GM12878 (cell line): ENCODE results near the gene S1PR1. TPM values are rescaled to one million over a fixed set of nuclear protein-coding genes. Genes with fewer than 3 reads are reported as not detected.

Experiments used
- ATAC-seq: fragments of 200-7000 bp; cut with Tn5 transposase; 3 replicates; pipeline ENCODE4 v1.9.1; 2020; ENCODE audit warnings: mild to moderate bottlenecking, moderate library complexity
- BruUV-seq: library from RNA; stranded (reverse); fragments of 400-500 nt; replicated peaks from 2 replicates; lab custom pipeline; 2021; lab: Mats Ljungman, UMichigan
- CTCF ChIA-PET: fragments of 300-600 bp; sonication (Branson Sonifier 250); formaldehyde crosslinking; extraction: SDS; loops from one replicate; lab custom pipeline; 2021; ENCODE audit warnings: inconsistent platforms; lab: Yijun Ruan, JAX
- POLR2A ChIA-PET: fragments of 350-600 bp; formaldehyde crosslinking; extraction: SDS; loops from one replicate; lab custom pipeline; 2021; ENCODE audit warnings: inconsistent platforms; lab: Charles Lee
- RAD21 ChIA-PET: fragments of 300-600 bp; sonication (Branson Sonifier 250); formaldehyde crosslinking; loops from one replicate; lab custom pipeline; 2023; ENCODE audit warnings: antibody characterized with exemption; ENCODE audit not compliant: unreplicated experiment; lab: Charles Lee
- SMC1A ChIA-PET: fragments of 300-600 bp; sonication (Branson Sonifier 250); formaldehyde crosslinking; loops from one replicate; lab custom pipeline; 2023; ENCODE audit not compliant: unreplicated experiment, uncharacterized antibody; lab: Charles Lee
- DNase-seq: peaks from one replicate; pipeline ENCODE4 v3.0.0-alpha.2; 2011; ENCODE audit warnings: low read depth, low spot score
- FAIRE-seq: peaks from 3 replicates; lab custom pipeline; 2011; peaks lifted over from hg19 to GRCh38; lab: Jason Lieb, UNC
- H2AFZ ChIP-seq: 2 replicates; pipeline ENCODE4 v1.6.0; 2011; ENCODE audit warnings: low read depth, low read length, control low read depth; ENCODE audit not compliant: control insufficient read depth
- H3K27ac ChIP-seq: 2 replicates; pipeline ENCODE4 v1.5.1; 2011; ENCODE audit warnings: control low read depth; ENCODE audit not compliant: control insufficient read depth, insufficient read depth
- H3K27me3 ChIP-seq, 2 experiments: replicated peaks in 1 of 2; 2 replicates each; pipeline versions ENCODE4 v1.6.0 to v1.6.1; 2011; ENCODE audit warnings: low read length in 1 of 2; ENCODE audit not compliant: control insufficient read depth in 2 of 2, insufficient read depth in 2 of 2
- H3K36me3 ChIP-seq, 2 experiments: 2 replicates each; pipeline ENCODE4 v1.5.1; 2011; ENCODE audit warnings: low read length in 1 of 2; ENCODE audit not compliant: control insufficient read depth in 2 of 2, insufficient read depth in 2 of 2
- H3K4me1 ChIP-seq: 2 replicates; pipeline ENCODE4 v1.6.1; 2011; ENCODE audit warnings: mild to moderate bottlenecking, low read length, moderate library complexity, mixed read lengths; ENCODE audit not compliant: control insufficient read depth, insufficient read depth
- H3K4me2 ChIP-seq: 2 replicates; pipeline ENCODE4 v1.6.0; 2011; ENCODE audit warnings: control low read depth; ENCODE audit not compliant: control insufficient read depth, insufficient read depth
- H3K4me3 ChIP-seq: fragments of 200-600 bp; sonication (generic); 2 replicates; pipeline ENCODE4 v1.5.1; 2016
- H3K79me2 ChIP-seq: 2 replicates; pipeline ENCODE4 v1.6.0; 2011; ENCODE audit warnings: low read length; ENCODE audit not compliant: control insufficient read depth, insufficient read depth
- H3K9ac ChIP-seq: 2 replicates; pipeline ENCODE4 v1.8.0; 2011; ENCODE audit warnings: low read length, control low read depth, mixed read lengths; ENCODE audit not compliant: control insufficient read depth, insufficient read depth
- H3K9me3 ChIP-seq: replicated peaks from 3 replicates; pipeline ENCODE4 v1.5.1; 2011; ENCODE audit warnings: mild to moderate bottlenecking, low read length; ENCODE audit not compliant: control insufficient read depth, insufficient read depth
- H4K20me1 ChIP-seq: 2 replicates; pipeline ENCODE4 v1.6.0; 2011; ENCODE audit not compliant: control insufficient read depth, insufficient read depth
- ASH2L ChIP-seq: fragments of 300-600, 200-600 bp; sonication (generic); IDR thresholded peaks from 2 replicates; pipeline ENCODE4 v1.6.1; 2017; ENCODE audit warnings: low read depth, mild to moderate bottlenecking, borderline replicate concordance
- BCL11A ChIP-seq: IDR thresholded peaks from 2 replicates; pipeline ENCODE4 v1.6.1; 2011; ENCODE audit warnings: low read depth, low read length
- EED ChIP-seq: sonication (generic); IDR thresholded peaks from 2 replicates; pipeline ENCODE4 v1.6.1; 2016; ENCODE audit warnings: antibody characterized with exemption, low read depth
- ESRRA ChIP-seq: IDR thresholded peaks from 2 replicates; pipeline ENCODE4 v1.6.1; 2012; ENCODE audit warnings: mild to moderate bottlenecking, low read length, improper control_type of control experiment
- GABPA ChIP-seq: IDR thresholded peaks from 2 replicates; pipeline ENCODE4 v1.6.1; 2014; ENCODE audit warnings: antibody characterized with exemption, low read depth, mild to moderate bottlenecking, inconsistent platforms
- IRF4 ChIP-seq: IDR thresholded peaks from 2 replicates; pipeline ENCODE4 v1.6.1; 2011; ENCODE audit warnings: low read depth, low read length
- JUNB ChIP-seq: IDR thresholded peaks from 2 replicates; pipeline ENCODE4 v1.6.1; 2016; ENCODE audit warnings: antibody characterized with exemption, mild to moderate bottlenecking
- JUND ChIP-seq: IDR thresholded peaks from 2 replicates; pipeline ENCODE4 v1.6.1; 2012; ENCODE audit warnings: low read depth, mild to moderate bottlenecking, low read length, improper control_type of control experiment, moderate library complexity
- LARP7 ChIP-seq: fragments of 450-650 bp; IDR thresholded peaks from 2 replicates; pipeline ENCODE4 v1.6.1; 2017; ENCODE audit warnings: mild to moderate bottlenecking
- MXI1 ChIP-seq: fragments of 150-350 bp; IDR thresholded peaks from 2 replicates; pipeline ENCODE4 v1.6.1; 2011; ENCODE audit warnings: low read depth, mild to moderate bottlenecking, inconsistent platforms, low read length, improper control_type of control experiment
- NR2C2 ChIP-seq: IDR thresholded peaks from 2 replicates; pipeline ENCODE4 v1.6.1; 2011; ENCODE audit warnings: borderline replicate concordance, low read depth; ENCODE audit not compliant: control insufficient read depth, insufficient read length
- RAD51 ChIP-seq: fragments of 450-650 bp; IDR thresholded peaks from 2 replicates; pipeline ENCODE4 v1.6.1; 2016; ENCODE audit warnings: moderate library complexity, mild to moderate bottlenecking, inconsistent platforms
- RBBP5 ChIP-seq: fragments of 200-600 bp; sonication (generic); conservative IDR thresholded peaks from 2 replicates; pipeline ENCODE4 v1.6.1; 2016
- RUNX3 ChIP-seq: IDR thresholded peaks from 2 replicates; pipeline ENCODE4 v1.6.1; 2012; ENCODE audit warnings: low read length, inconsistent platforms
- SMAD1 ChIP-seq: fragments of 450-650 bp; IDR thresholded peaks from 2 replicates; pipeline ENCODE4 v1.6.1; 2018; ENCODE audit warnings: mild to moderate bottlenecking, low read depth; ENCODE audit not compliant: partially characterized antibody
- YBX1 ChIP-seq: fragments of 450-650 bp; IDR thresholded peaks from 2 replicates; pipeline ENCODE4 v1.6.1; 2016; ENCODE audit warnings: antibody characterized with exemption
- ZNF384 ChIP-seq: IDR thresholded peaks from 2 replicates; pipeline ENCODE4 v1.6.1; 2012; ENCODE audit warnings: low read depth, mild to moderate bottlenecking, low read length, improper control_type of control experiment, borderline replicate concordance
- in situ Hi-C: fragments of 300-500 bp; cut with MboI; formaldehyde crosslinking; loops from 9 replicates; pipeline ENCODE4 v1.14.3; 2018; ENCODE audit warnings: mixed read lengths
- intact Hi-C: fragments of 100-400 bp; cut with micrococcal nuclease; formaldehyde crosslinking; loops from one replicate; pipeline ENCODE4 v1.14.2; 2022; ENCODE audit not compliant: unreplicated experiment
- polyA plus RNA-seq, 11 experiments: library from polyadenylated mRNA; depleted of rRNA in 4 of 11; unstranded in 6 of 11; stranded (reverse) in 5 of 11; fragments of >200 nt; fragmentation: Nextera tagmentation in 4 of 11; fragmentation: Illumina TruSeq in 1 of 11; extraction: Ambion mirVana in 4 of 11; extraction: Trizol in 1 of 11; gene quantifications; 1 replicate in 1 of 11; 2 replicates in 10 of 11; pipeline versions ENCODE4 v1.2.1 to v1.2.3, GENCODE V29; 2011 to 2016; ENCODE audit warnings: inconsistent platforms in 2 of 11, missing spikeins in 2 of 11, low read depth in 1 of 11
- total RNA-seq, 4 experiments: library from RNA; depleted of rRNA in 3 of 4; stranded (reverse); fragments of >200 nt in 3 of 4; fragmentation: Illumina TruSeq in 1 of 4; extraction: Trizol in 1 of 4; gene quantifications; 2 replicates each; pipeline versions ENCODE4 v1.2.1 to v1.2.3, GENCODE V29; 2013 to 2021
- TF ChIP-seq, protein P1 (sequence below): IDR thresholded peaks from 2 replicates; pipeline ENCODE4 v1.6.1; 2011; ENCODE audit warnings: borderline replicate concordance, low read depth, mild to moderate bottlenecking, moderate library complexity, low read length; ENCODE audit not compliant: insufficient read depth, poor library complexity, severe bottlenecking
- TF ChIP-seq, protein P2 (sequence below): IDR thresholded peaks from 2 replicates; pipeline ENCODE4 v1.6.1; 2012; ENCODE audit warnings: low read depth, low read length, improper control_type of control experiment
- TF ChIP-seq, protein P3 (sequence below): fragments of 450-650 bp; IDR thresholded peaks from 2 replicates; pipeline ENCODE4 v1.6.1; 2017; ENCODE audit warnings: mild to moderate bottlenecking

S1PR1 gene
- total and polyA plus RNA-seq, 10 of the 15 experiments (the other 5 are each of a cell fraction or from before 2014, with no cell fraction given) = 3.8 to 59.4 (median 30.7) TPM

DNA sequence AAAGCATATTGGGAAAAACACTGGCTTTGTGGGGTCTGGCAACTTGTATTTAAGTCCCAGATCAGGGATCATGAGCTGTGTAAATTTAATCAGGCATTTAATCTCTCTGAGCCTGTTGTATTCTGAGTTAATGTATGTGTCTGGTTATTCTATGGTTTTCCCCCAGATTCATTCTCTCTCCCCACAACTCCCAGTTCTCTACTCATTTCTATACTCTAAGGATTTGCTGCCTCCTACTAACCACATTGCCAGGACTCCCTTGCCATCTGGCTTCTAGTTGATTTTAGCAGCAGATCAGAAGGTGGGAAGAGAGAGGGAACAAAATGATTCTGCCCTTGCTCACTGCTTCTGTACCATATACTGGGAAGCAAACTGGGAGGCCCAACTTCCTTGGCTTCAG is 31.4 kb upstream of the S1PR1 start:
- Histone ChIP-seq H3K79me2 (no peaks in the 10 kb centered on the region), H2AFZ (no peak overlapping the region), H3K4me1 (no peaks in the 10 kb centered on the region), H3K4me3 (no peak overlapping the region), H3K9ac (no peak overlapping the region), H3K9me3 (no peaks in the 10 kb centered on the region), H3K4me2 (no peak overlapping the region), H3K27me3 (no peaks in the 10 kb centered on the region), H3K27ac (no peak overlapping the region), H3K36me3 (no peaks in the 10 kb centered on the region), H4K20me1 (no peaks in the 10 kb centered on the region)
- ATAC-seq = peak; percentile 40
- intact Hi-C loops = no loop called here
- in situ Hi-C loops = no loop called here
- POLR2A ChIA-PET = no interaction called here
- CTCF ChIA-PET = interaction anchor here (1.1 to 2.1 kb wide), 2 partner anchors 33 to 234 kb away, joined by 3 to 12 read pairs; no protein-coding TSS in a partner anchor
- no peak for FAIRE-seq
- no peak for DNase-seq
- no TSS peak for BruUV-seq
- RAD21 ChIA-PET = no interaction called here
- SMC1A ChIA-PET = interaction anchor here (0.7 to 1.3 kb wide), 2 partner anchors 33 to 83 kb away, joined by 3 read pairs; no protein-coding TSS in a partner anchor
- TF ChIP-seq YBX1 (no peak), IRF4 (0 out of 2 replicates have a peak, but pooled peaks have one; percentile 32), RAD51 (no peak), LARP7 (no peak), RBBP5 (no peak), BCL11A (no peak), JUNB (peak; percentile 65; the same call in 1 of the 2 replicates), MXI1 (no peak), ASH2L (no peak), NR2C2 (no peak), SMAD1 (no peak), GABPA (no peak), EED (peak; percentile 47; the same call in 1 of the 2 replicates), RUNX3 (peak; percentile 84), JUND (no peak), ZNF384 (no peak), ESRRA (no peak)
- TF ChIP-seq, protein P1, sequence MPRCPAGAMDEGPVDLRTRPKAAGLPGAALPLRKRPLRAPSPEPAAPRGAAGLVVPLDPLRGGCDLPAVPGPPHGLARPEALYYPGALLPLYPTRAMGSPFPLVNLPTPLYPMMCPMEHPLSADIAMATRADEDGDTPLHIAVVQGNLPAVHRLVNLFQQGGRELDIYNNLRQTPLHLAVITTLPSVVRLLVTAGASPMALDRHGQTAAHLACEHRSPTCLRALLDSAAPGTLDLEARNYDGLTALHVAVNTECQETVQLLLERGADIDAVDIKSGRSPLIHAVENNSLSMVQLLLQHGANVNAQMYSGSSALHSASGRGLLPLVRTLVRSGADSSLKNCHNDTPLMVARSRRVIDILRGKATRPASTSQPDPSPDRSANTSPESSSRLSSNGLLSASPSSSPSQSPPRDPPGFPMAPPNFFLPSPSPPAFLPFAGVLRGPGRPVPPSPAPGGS = peak; percentile 22
- TF ChIP-seq, protein P2, sequence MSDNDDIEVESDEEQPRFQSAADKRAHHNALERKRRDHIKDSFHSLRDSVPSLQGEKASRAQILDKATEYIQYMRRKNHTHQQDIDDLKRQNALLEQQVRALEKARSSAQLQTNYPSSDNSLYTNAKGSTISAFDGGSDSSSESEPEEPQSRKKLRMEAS = no peak
- TF ChIP-seq, protein P3, sequence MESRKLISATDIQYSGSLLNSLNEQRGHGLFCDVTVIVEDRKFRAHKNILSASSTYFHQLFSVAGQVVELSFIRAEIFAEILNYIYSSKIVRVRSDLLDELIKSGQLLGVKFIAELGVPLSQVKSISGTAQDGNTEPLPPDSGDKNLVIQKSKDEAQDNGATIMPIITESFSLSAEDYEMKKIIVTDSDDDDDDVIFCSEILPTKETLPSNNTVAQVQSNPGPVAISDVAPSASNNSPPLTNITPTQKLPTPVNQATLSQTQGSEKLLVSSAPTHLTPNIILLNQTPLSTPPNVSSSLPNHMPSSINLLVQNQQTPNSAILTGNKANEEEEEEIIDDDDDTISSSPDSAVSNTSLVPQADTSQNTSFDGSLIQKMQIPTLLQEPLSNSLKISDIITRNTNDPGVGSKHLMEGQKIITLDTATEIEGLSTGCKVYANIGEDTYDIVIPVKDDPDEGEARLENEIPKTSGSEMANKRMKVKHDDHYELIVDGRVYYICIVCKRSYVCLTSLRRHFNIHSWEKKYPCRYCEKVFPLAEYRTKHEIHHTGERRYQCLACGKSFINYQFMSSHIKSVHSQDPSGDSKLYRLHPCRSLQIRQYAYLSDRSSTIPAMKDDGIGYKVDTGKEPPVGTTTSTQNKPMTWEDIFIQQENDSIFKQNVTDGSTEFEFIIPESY = no peak
